Loucy (cell line): ENCODE measurements around the gene C7.

Experiments
- CTCF ChIP-seq: fragments of 200-600 bp; sonication (generic); conservative IDR thresholded peaks from 2 replicates; pipeline ENCODE4 v1.5.1; 2014; ENCODE audit warnings: mild to moderate bottlenecking, antibody characterized with exemption, low read length
- EZH2phosphoT487 ChIP-seq: fragments of 200-600 bp; IDR thresholded peaks from 2 replicates; pipeline ENCODE4 v1.6.1; 2018; ENCODE audit warnings: antibody characterized with exemption, mild to moderate bottlenecking, moderate library complexity, borderline replicate concordance

- no peak for TF ChIP-seq CTCF
- TF ChIP-seq EZH2phosphoT487 = no peak
These were observed 103.0 kb downstream of the C7 start for GRCh38 chr5:41012318-41012717.
